Astrocyte of the cerebellum (primary cell): ENCODE results near the gene NUP98.

Experiments used
- DNase-seq: peaks from one replicate; pipeline ENCODE4 v3.0.0-alpha.2; 2011; ENCODE audit warnings: low read depth
- H3K4me3 ChIP-seq: 2 replicates; pipeline ENCODE4 v1.5.1; 2011; ENCODE audit warnings: mild to moderate bottlenecking, low read depth, low read length, moderate library complexity
- in situ Hi-C: cut with HindIII; loops from 2 replicates; pipeline ENCODE4 v1.10.0; 2017; ENCODE audit warnings: low sequenced_read_pairs
- TF ChIP-seq, protein P1 (sequence below): IDR thresholded peaks from 2 replicates; pipeline ENCODE4 v1.5.1; 2012; ENCODE audit warnings: low read length, low read depth, moderate library complexity, mild to moderate bottlenecking; ENCODE audit errors: missing control alignments

NUP98 gene

DNA sequence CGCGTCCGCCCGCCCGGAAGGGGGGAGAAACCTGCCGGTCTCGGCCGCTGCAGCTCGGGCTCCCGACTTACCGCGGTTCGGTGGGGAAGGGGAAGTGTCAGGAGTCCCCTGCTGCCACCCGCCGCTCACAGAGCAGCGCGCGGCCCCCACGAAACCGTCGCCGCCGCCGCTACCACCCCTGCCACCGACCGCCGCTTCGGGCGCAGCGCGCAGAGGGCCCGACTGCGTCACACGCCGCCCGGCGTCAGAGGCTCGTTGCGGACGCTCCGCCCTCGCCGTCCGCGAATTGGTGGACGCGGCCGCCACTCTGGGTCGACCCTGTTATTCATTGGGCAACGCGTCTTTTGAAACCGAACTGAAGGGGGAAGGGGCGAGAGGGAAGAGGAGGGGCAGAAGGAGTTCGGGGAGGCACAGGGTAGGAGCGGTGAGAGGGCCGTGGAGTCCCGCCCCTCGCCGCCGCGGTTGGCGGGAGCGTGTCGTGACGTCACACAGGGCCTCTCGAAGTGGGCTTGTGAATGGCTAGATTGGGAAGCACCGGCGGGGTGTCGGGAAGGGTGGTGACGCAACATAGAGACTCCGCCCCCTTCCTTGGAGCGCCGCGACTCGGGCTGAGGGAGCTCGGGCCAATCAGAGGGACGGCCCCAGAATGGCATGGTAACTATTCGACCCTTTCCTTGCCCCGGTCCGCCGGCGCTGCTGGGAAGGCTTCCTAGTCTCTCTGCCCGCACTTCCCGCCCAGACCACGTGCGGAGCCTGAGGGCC is at the start of gene NUP98:
Gene NUP98 (minus strand): TSS at position 226 of the 762 bp plus-strand sequence. CDS start 15,437 bp downstream, outside the sequence.
- in situ Hi-C loops: no loop called here
- TF ChIP-seq, protein P1, sequence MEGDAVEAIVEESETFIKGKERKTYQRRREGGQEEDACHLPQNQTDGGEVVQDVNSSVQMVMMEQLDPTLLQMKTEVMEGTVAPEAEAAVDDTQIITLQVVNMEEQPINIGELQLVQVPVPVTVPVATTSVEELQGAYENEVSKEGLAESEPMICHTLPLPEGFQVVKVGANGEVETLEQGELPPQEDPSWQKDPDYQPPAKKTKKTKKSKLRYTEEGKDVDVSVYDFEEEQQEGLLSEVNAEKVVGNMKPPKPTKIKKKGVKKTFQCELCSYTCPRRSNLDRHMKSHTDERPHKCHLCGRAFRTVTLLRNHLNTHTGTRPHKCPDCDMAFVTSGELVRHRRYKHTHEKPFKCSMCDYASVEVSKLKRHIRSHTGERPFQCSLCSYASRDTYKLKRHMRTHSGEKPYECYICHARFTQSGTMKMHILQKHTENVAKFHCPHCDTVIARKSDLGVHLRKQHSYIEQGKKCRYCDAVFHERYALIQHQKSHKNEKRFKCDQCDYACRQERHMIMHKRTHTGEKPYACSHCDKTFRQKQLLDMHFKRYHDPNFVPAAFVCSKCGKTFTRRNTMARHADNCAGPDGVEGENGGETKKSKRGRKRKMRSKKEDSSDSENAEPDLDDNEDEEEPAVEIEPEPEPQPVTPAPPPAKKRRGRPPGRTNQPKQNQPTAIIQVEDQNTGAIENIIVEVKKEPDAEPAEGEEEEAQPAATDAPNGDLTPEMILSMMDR: no peak
- DNase-seq: peak; percentile 98
- H3K4me3 ChIP-seq: peak within 1 kb of the TSS; percentile 98

DNA sequence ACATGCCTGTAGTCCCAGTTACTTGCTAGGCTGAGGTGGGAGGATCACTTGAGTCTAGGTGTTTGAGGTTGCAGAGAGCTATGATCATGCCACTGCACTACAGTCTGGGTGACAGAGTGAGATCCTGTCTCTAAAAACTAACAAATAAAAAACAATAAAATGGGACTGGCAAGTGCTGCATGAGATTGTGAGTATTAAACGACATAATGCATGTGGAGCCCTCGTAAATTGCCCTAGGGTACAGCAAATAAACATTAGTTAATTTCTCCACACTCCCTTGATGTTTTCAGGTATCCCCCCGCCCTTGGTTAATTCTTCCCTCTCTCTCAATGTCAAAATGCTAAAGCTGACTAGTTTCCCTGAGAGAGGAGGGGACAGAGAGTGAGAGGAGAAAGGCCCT is 48.3 kb upstream of the NUP98 start:
- no peak overlapping the region for H3K4me3 ChIP-seq
- no peak for DNase-seq
- in situ Hi-C loops: no loop called here
- TF ChIP-seq, protein P1: no peak

DNA sequence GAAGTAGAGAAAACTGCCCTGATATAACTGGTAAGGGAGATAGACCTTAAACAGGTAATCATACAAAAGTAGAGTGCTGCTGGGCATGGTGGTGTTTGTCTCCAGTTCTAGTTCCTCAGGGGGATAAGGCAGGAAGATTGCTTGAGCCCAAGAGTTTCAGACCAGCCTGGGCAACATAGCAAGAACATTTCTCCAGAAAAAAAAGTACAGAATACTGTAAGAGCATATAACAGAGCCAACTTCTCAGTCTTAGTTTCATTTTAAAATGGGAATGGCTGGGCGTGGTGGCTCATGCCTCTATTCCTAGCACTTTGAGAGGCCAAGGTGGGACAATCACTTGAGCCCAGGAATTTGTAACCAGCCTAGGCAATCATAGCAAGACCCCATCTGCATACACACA is 47.9 kb upstream of the NUP98 start:
- DNase-seq: no peak
- TF ChIP-seq, protein P1: no peak
- in situ Hi-C loops: no loop called here
- no peak overlapping the region for H3K4me3 ChIP-seq

DNA sequence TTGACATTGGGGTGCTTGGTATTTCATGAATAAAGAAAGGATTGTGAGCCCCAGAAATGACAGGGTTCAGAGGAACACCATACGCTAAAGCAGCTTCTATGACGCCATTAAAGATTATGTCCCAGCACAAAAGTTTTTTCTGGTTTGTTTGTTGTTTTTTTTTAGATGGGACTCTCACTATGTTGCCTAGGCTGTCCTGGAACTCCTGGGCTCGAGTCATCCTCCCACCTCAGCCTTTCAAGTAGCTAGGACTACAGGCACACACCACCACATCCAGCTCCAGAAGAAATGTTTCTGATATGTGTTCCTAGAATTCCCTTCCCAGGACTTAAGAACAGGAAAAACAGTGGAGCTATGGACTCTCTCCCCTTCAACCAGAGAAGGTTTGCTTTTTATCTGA is 46.0 kb upstream of the NUP98 start:
- in situ Hi-C loops: no loop called here
- DNase-seq: no peak
- H3K4me3 ChIP-seq: no peak overlapping the region
- TF ChIP-seq, protein P1: no peak

DNA sequence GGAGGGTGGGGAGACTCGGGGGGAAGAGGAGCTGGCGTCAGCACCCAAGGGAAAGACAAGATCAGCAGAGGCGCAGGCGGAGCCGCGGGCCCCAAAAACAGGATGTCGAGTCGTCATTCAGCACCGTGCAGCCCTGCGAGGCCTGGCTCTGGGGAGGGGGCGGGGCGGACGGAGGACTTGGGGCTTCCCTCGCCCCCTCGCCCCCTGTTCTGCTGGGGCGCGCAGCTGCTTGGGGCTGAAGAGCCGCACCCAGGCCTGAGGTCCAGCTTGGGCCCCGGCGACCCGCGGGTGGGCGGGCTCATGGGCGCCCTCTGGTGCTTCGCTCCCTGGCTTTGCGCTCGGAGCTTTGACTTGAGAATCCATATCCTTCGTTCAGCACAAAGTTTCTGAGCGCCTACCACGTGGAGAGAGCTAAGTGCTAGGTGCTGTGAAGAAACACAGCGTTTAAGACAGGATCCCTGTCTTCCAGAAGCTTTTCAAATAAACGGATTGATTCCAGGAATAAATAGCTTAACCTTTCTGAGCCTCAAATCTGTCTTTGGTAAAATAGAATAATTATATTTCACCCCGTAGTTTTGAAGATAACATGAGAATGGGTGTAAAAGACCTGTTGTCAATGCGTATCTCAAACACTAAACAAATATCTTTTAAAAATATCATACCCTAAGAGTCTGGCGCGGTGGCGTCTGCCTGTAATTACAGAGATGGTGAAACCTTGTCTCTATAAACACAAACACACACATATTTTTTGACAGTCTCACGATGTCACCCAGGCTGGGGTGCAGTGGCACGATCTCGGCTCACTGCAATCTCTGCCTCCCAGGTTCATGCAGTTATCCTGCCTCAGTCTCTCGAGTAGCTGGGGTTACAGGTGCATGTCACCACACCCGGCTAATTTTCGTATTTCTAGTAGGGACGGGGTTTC is 44.3 kb upstream of the NUP98 start:
- TF ChIP-seq, protein P1: peak; percentile 85
- in situ Hi-C loops: no loop called here
- H3K4me3 ChIP-seq: peak overlapping the region; percentile 81
- peak; percentile 59 for DNase-seq

DNA sequence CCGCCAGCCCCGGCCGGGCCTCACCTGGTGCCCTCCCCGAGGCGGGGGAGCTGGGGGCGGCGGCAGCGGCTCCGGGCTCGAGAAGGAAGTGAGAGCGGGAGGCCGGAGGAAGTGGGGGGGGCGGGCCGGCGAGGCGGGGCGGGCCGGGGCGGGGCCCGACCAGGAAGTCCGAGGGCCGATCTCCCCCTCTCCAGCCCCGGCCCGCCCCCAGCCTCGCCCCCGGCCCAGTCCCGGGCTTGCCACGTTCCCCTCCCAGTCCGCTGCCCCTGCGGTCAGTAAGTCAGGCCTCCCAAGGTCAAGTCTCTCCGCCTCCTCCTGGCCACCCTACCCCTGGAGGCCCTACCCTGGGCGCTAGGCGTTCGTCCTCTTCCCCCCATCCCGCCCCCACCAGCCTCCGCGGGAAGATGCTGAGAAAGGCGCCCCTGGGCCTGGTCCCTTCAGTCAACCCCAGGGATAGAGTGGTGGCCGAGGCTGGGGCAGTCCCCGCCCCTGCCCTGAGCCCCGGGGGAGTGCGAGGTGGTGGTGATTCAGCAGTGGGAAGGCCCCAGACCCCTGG is 43.6 kb upstream of the NUP98 start, which contains the start of gene RHOG:
Gene RHOG (minus strand): TSS at position 90 of the 556 bp plus-strand sequence. CDS start 12,821 bp downstream, outside the sequence.
- in situ Hi-C loops: no loop called here
- TF ChIP-seq, protein P1: no peak
- no peak for DNase-seq
- peak within 1 kb of the TSS; percentile 81 for H3K4me3 ChIP-seq
